ENCODE measurements around the gene COL4A3.

DNA sequence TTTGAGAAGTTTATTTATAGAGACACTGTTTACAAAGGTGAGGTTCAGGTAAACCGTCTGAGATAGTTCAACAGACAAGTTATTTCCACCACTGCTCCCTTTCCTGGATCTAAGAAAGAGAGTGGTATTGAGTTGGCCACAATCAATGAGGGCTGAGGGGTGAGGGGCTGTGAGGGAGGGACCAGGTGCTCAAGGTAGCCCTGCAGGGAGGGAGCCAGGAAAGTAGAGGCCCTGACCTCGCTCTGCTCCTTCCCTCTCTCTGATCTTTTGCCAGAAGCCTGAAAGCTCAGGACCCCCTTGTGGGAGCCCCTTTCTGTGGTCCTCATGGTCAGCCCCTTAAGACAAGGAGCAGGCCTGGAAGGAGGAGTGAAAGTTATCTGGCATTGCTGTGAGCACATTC is 29.8 kb downstream of the COL4A3 start:
- TF ChIP-seq, protein P1, sequence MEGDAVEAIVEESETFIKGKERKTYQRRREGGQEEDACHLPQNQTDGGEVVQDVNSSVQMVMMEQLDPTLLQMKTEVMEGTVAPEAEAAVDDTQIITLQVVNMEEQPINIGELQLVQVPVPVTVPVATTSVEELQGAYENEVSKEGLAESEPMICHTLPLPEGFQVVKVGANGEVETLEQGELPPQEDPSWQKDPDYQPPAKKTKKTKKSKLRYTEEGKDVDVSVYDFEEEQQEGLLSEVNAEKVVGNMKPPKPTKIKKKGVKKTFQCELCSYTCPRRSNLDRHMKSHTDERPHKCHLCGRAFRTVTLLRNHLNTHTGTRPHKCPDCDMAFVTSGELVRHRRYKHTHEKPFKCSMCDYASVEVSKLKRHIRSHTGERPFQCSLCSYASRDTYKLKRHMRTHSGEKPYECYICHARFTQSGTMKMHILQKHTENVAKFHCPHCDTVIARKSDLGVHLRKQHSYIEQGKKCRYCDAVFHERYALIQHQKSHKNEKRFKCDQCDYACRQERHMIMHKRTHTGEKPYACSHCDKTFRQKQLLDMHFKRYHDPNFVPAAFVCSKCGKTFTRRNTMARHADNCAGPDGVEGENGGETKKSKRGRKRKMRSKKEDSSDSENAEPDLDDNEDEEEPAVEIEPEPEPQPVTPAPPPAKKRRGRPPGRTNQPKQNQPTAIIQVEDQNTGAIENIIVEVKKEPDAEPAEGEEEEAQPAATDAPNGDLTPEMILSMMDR (IDR thresholded peaks at IDR 0.05), result no peak
- TF ChIP-seq POLR2A (IDR thresholded peaks at IDR 0.05), result no peak

All from thyroid gland (tissue), 4 donors.